HG02973 (cell line): ENCODE data around the gene RPS6KL1.

Source experiments
- ATAC-seq: cut with Tn5 transposase; IDR thresholded peaks from one replicate; pipeline ENCODE4 v1.9.1; 2021; ENCODE audit warnings: moderate library complexity; ENCODE audit not compliant: unreplicated experiment

RPS6KL1 gene

DNA sequence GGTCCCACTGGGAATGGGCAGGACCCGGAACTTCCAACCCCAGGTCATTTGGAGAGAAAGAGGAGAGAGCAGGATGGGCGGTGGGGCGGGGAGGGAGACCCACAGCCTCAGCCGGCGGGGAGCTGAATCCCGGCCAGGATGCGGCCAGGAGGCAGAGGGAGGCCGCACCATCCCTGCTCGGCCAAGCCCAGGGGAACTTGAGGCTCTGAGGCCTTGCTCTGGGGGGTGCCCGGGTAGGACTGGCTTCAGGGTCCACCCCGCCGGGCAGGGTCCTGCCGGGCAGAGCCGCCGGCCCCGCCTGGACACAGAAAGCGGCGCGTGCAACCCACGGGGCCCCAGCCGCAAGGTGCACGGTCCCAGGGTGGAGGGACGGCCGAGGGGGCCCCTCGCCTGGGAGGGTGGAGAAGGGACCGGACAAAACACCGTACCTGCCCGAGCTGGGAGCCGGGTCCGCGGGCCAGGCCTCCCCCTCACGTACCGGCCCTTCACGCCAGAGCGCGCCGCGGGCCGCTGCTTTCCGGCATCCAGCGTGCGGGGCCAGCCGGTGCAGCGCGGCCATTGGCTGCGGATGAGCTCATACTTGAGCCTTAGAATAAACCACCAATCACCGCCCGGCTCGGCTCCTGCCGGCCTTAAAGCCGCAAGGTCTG, at the start of gene RPS6KL1:
RPS6KL1 (minus strand) TSS at position 509 of the 650 bp plus-strand sequence. CDS start 1,719 bp downstream, outside the sequence.
- peak; percentile 86 for ATAC-seq

DNA sequence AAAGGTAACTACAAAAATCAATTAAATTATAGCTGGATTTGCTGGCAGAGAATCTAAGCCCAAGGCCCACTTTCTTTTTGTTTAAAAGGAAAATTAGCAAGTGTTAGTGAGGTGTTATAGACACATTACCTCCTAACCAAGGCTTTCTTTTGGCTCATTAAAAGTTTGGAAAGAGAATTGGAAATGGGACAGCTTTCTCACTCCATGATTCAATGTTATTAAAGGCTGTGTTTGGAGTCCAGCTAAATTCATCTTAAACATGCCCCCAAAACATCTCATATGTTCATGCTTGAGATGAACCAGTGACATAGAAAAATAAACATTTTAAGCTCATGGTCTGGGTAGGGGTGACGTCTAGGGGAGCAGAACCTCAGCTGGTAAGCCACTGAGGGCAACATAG, 45.8 kb upstream of the RPS6KL1 start:
- no peak for ATAC-seq

- ATAC-seq, result no peak
Measured at GRCh38 chr14:74965486-74966153, 42.6 kb upstream of the RPS6KL1 start.

GRCh38 chr14:74964787-74965485, 41.9 kb upstream of the RPS6KL1 start:
- no peak for ATAC-seq

- ATAC-seq, result no peak
Measured at GRCh38 chr14:74963705-74964271, 40.7 kb upstream of the RPS6KL1 start.

DNA sequence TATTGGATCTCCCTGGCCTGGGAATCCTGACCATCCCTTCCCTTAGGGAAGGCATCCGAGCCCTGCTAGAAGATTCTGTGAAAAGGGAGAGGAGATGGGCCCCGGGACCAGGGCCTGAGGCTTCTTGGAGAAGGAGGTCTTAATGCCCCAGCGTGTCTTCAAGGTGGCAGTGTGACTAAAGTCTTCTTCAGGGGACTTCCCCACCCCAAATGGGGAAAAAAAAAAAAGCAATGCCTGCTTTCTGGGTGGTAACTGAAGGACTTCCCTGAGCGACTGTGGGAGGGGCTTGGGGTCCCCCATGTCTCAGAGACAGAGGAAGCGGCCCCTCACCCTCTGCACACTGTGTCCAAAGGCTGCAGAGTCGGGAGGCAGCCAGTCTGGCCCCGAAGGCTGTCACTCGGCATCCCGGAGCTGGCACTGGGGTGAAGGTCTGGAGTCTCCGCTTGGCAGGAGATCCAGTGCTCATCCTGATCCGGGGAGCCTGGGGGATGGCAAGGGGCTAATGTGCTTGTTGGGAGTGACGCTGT, 40.2 kb upstream of the RPS6KL1 start:
- ATAC-seq, result no peak

GRCh38 chr14:74962493-74962892, 39.4 kb upstream of the RPS6KL1 start:
- ATAC-seq, result no peak

DNA sequence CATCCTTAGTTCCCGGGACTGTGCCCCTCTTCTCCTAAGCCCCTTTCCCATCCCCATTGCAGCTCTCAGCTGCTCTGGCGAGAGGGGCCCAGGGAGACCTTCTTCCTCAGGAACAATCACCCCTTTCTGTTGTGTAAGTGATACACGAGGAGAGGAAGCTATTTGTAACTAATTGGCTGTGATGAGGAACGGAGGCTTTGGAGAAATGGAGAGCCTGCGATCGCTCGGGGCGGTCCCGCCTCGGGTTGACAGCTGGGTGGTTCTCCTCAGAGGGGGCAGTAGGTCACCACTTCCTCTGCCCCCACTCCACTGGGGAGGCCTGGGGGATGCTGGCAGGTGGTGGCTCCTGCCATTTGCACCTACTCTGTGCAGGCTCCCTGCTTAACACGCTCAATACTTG, 39.0 kb upstream of the RPS6KL1 start:
- ATAC-seq, result no peak

DNA sequence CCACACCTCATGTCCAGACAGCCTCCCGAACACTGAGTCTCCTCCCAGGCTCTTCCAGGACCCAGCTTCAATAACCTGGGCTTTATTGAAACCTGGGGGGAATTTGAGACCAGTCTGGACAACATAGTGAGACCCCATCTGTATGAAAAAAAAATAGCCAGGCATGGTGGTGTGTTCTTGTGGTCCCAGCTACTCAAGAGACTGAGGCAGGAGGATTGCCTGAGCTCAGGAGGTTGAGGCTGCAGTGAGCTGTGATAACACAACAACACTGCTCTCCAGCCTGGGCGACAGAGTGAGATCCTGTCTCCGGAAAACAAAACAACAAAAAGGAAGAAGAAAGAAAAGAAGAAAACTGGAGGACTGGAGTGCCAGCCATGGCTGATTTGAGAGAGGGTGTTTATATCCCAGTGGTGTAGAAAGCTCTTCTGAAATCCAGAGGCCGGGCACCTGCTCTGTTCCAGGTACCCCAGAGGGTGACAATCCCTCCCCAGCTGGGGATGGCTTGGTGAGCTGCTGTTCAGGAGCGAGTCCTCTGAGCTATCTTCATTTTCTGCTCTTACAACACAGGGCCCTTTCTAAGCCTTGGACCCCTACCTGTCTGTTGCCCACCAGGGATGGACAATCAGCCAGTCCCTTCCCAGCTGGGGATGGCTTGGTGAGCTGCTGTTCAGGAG, 38.3 kb upstream of the RPS6KL1 start:
- no peak for ATAC-seq

- ATAC-seq, result no peak
Measured at GRCh38 chr14:74960736-74961135, 37.7 kb upstream of the RPS6KL1 start.

- no peak for ATAC-seq
Measured at GRCh38 chr14:74959596-74960180, 36.6 kb upstream of the RPS6KL1 start.

- no peak for ATAC-seq
Measured at GRCh38 chr14:74956280-74957072, 33.4 kb upstream of the RPS6KL1 start.

- ATAC-seq, result no peak
Measured at GRCh38 chr14:74956027-74956279, 32.9 kb upstream of the RPS6KL1 start.

DNA sequence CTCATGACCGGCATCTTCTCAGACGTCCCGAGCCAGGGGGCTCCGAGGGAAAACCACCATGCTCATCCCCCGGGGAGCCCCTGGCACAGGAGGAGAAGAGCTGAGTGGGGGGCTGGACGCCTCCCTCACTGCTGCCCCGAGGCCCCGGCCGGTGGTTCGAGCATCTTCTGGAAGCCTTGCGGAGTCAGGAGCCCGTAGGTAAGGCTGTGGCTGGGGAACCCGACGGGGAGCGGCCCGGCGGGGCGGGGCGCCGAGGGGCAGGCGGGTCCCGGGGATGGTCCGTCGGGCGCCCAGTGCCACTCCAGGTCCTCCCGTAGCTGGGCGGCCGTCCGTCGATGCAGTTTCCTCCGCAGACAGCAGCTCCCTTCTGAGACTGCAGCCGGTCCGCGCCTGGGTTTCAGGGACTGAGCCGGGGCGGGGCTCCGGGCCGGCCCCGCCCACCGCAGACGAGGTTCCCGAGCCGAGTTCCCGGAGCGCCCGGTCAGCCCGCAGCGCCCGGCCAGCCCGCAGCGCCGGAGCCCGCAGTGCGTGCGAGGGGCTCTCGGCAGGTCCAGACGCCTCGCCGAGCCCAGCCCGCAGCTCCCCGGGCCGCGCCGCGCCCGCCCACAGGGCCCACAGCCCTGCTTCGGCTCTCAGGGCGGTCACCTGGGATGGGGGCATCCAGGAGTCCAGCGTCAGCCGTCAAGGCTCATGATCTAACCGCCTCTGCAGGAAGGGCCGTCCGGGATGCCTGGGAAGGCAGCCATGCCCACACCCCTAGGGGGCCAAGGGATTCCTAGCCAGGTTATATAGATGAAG, 32.4 kb upstream of the RPS6KL1 start, which contains the start of gene PGF:
PGF (minus strand) TSS at position 369 of the 798 bp plus-strand sequence; CDS start at position 14, 355 bp downstream.
- ATAC-seq, result no peak

- no peak for ATAC-seq
Measured at GRCh38 chr14:74954947-74955228, 31.8 kb upstream of the RPS6KL1 start.

DNA sequence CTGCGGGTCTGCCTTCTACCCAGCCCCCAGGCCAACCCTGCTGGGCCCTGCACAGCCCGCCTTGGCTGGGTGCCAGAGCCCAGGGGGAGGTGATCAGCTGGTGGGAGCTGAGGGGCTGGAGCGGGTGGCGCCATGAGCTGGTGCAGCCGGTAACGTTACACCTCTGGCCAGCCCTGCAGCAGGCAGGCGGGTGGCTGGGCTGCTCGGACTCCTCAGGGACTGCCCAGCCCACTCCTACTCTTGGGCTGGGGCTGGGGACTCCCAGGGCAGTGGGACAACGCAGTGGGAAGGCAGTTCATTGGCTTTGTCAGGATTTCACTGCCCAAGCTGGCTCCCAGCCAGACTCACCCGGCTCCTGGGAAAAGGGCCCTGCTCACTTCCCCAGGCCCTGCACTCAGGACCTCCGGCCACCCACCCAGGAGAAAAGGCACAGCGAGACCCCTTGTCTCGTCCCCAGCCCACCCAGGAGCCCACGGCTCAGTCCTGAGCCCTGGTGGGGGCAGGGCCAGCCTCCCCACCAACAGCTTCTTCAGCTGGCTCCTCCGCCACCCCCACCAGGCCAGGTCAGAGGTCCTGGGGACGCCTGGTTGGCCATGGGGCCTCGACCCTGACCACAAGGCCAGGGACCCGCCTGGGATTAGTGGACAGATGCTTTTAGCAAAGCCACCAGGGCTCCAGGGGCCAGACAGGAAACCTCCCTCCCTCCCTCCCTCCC, 31.3 kb upstream of the RPS6KL1 start:
- no peak for ATAC-seq

- ATAC-seq, result no peak
Measured at GRCh38 chr14:74953686-74954085, 30.6 kb upstream of the RPS6KL1 start.

- no peak for ATAC-seq
Measured at GRCh38 chr14:74952697-74953484, 29.8 kb upstream of the RPS6KL1 start.
